Testis (tissue), 3 donors: Measurements from ENCODE around the gene TADA2A. TPM values are rescaled to one million over a fixed set of nuclear protein-coding genes. Genes with fewer than 3 reads are reported as not detected.

Experiments used
- DNase-seq: peaks from one replicate; pipeline ENCODE4 v3.0.0-alpha.2; 2019
- H3K27ac ChIP-seq, 2 donors: fragments of 200-600 bp; sonication (generic); one replicate each; pipeline ENCODE4 v1.5.1; 2019
- H3K27me3 ChIP-seq: fragments of 200-600 bp; sonication (generic); one replicate; pipeline ENCODE4 v1.5.1; 2019
- H3K36me3 ChIP-seq: fragments of 200-600 bp; sonication (generic); one replicate; pipeline ENCODE4 v1.5.1; 2017; ENCODE audit warnings: low read depth; ENCODE audit errors: missing control alignments
- H3K4me1 ChIP-seq: fragments of 200-600 bp; sonication (generic); one replicate; pipeline ENCODE4 v1.5.1; 2019
- H3K4me3 ChIP-seq, 2 donors: fragments of 200-600 bp; sonication (generic); one replicate each; pipeline ENCODE4 v1.5.1; 2017 to 2019
- H3K9me3 ChIP-seq: fragments of 200-600 bp; sonication (generic); one replicate; pipeline ENCODE4 v1.5.1; 2017
- CTCF ChIP-seq, 3 experiments: fragments of 450-650 bp in 2 of 3; fragments of 200-600 bp in 1 of 3; sonication (generic) in 1 of 3; IDR thresholded peaks; one replicate each; pipeline ENCODE4 v1.5.1; 2016 to 2019; ENCODE audit warnings: antibody characterized with exemption in 3 of 3, mild to moderate bottlenecking in 2 of 3, moderate library complexity in 1 of 3
- POLR2A ChIP-seq: fragments of 450-650 bp; IDR thresholded peaks from one replicate; pipeline ENCODE4 v1.6.1; 2017; ENCODE audit warnings: antibody characterized with exemption, mild to moderate bottlenecking, moderate library complexity
- WGBS, 2 donors: methylation state at CpG; one replicate each; pipeline ENCODE4 v1.1.5; 2018; 5-methylcytosine and 5-hydroxymethylcytosine counted together
- intact Hi-C: fragments of 100-400 bp; cut with DNase I; formaldehyde crosslinking; loops from one replicate; pipeline ENCODE4 v1.15.1; 2023; ENCODE audit warnings: low total_unique reads
- polyA plus RNA-seq: library from polyadenylated mRNA; stranded (reverse); fragments of 350-450 nt; fragmentation: Illumina TruSeq; extraction: RNeasy Lipid Tissue Mini Kit (QIAGEN cat#74804); gene quantifications from one replicate; pipeline ENCODE4 v1.2.3, GENCODE V29; 2014; ENCODE audit warnings: low read depth, low replicate concordance; ENCODE audit not compliant: insufficient read depth
- total RNA-seq, 2 donors: library from RNA; depleted of rRNA; stranded (reverse); fragments of >200 nt; gene quantifications; one replicate each; pipeline ENCODE4 v1.2.3, GENCODE V29; 2016

Gene TADA2A
- total and polyA plus RNA-seq, 3 donors from 2014 or later: 33.5 to 62.8 (median 44.0) TPM

- no peak overlapping the region for H3K4me3 ChIP-seq
- TF ChIP-seq CTCF (IDR thresholded peaks at IDR 0.05) (no peak), POLR2A (no peak)
- intact Hi-C loops: no loop called here
- no peaks in the 10 kb centered on the region for H3K4me1 ChIP-seq
- no peak for DNase-seq
- H3K27me3 ChIP-seq: no peaks in the 10 kb centered on the region
- no peak overlapping the region for H3K27ac ChIP-seq
- 85 to 94% methylated on average over 9 of the region's 9 CpGs for WGBS, 2 donors
- no peaks in the 10 kb centered on the region for H3K36me3 ChIP-seq
- no peaks in the 10 kb centered on the region for H3K9me3 ChIP-seq
These were observed 74.4 kb downstream of the TADA2A start for GRCh38 chr17:37481001-37481665.

- 44 to 52% methylated on average over 5 of the region's 5 CpGs for WGBS, 2 donors
- H3K9me3 ChIP-seq: no peaks in the 10 kb centered on the region
- TF ChIP-seq POLR2A (no peak), CTCF (IDR thresholded peaks at IDR 0.05) (no peak)
- no peaks in the 10 kb centered on the region for H3K27me3 ChIP-seq
- no peak overlapping the region for H3K27ac ChIP-seq
- H3K36me3 ChIP-seq: no peaks in the 10 kb centered on the region
- H3K4me3 ChIP-seq: no peak overlapping the region
- intact Hi-C loops: no loop called here
- no peak for DNase-seq
- peaks cover 9% of the 10 kb centered on the region for H3K4me1 ChIP-seq
These were observed 76.8 kb downstream of the TADA2A start for GRCh38 chr17:37483311-37484039.

GRCh38 chr17:37485938-37486570 lies 79.4 kb downstream of the TADA2A start:
- Histone ChIP-seq H3K27me3 (no peaks in the 10 kb centered on the region), H3K27ac (no peak overlapping the region), H3K4me1 (peaks cover 17% of the 10 kb centered on the region), H3K4me3 (no peak overlapping the region), H3K36me3 (no peaks in the 10 kb centered on the region), H3K9me3 (no peaks in the 10 kb centered on the region)
- 58 to 59% methylated on average over 1 of the region's 1 CpG for WGBS, 2 donors
- DNase-seq: no peak
- intact Hi-C loops: no loop called here
- TF ChIP-seq CTCF (IDR thresholded peaks at IDR 0.05) (no peak), POLR2A (no peak)

DNA sequence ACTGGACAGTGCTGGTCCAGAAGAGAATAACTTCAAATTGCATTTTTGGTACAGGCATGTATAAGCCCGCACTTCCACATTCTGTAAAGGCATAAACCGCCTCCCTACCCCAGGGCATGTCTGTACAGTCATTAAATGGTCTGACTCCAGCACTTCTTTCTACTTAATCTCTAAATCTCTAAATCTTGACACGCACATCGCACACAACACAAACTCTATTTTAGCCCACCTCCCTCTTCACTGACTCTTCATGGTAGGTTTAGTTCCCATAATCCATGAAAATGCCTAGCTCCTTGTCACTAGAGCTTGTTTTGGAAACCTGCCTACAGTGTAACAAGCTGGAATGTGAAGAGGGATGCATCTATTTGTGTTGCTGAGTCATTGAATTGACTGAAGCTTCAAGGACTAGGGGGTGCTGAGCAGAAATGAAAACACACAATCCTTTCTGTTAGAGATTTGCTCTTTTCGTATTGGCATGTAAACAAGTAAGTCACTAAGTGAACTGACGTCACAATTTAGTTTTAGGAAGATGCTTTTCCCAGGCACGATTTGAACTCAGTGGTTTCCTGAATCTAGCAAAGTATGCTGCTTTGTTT lies 81.4 kb downstream of the TADA2A start:
- intact Hi-C loops: no loop called here
- no peak for DNase-seq
- no peak overlapping the region for H3K27ac ChIP-seq
- 19 to 25% methylated on average over 7 of the region's 7 CpGs for WGBS, 2 donors
- H3K9me3 ChIP-seq: no peaks in the 10 kb centered on the region
- no peaks in the 10 kb centered on the region for H3K36me3 ChIP-seq
- H3K27me3 ChIP-seq: no peaks in the 10 kb centered on the region
- peak overlapping the region in 1 of 2 donors; percentile 80 for H3K4me3 ChIP-seq
- peaks cover 29% of the 10 kb centered on the region for H3K4me1 ChIP-seq
- TF ChIP-seq CTCF (IDR thresholded peaks at IDR 0.05): no peak
- no peak for TF ChIP-seq POLR2A
